ENCODE results near the gene NLGN1.

Gene NLGN1

GRCh38 chr3:173774294-173774693 is 376.8 kb downstream of the NLGN1 start:
- DNase-seq = no peak

DNA sequence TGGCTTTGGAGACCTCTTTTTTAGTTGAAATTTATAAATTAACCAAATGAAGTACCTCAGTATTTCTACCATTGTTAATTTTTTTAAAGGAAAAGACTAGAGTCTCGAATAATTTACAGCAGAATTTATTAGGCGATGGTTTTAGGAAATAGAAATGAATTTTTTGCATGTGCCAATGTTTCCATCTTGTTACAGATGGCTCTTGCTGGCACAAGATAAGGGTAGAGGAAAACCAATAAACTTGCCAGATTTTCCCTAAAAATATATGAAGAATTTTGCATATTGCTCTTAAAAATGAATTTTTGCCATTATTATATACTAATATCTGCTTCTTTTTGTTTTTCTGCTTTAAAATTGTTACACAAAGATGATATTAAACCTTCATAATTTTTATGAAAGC is 380.7 kb downstream of the NLGN1 start:
- no peak for DNase-seq

DNA sequence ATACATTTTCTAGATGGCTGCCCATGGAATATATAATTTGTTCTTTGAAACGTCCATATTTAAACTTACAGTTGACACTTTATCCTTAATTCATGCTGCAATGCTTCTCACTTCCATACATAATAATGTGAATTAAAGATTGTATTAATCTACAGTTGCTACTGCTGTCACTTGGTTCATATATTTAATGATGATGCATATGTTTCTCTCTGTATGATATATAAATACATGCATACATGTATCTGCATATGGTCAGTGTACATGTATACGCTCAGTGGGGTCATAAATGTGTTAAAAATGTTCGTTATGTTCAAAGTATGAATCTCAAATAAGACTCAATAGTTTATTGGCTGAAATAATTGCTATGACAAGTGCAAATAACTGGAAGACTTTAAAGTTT is 382.5 kb downstream of the NLGN1 start:
- no peak for DNase-seq

DNA sequence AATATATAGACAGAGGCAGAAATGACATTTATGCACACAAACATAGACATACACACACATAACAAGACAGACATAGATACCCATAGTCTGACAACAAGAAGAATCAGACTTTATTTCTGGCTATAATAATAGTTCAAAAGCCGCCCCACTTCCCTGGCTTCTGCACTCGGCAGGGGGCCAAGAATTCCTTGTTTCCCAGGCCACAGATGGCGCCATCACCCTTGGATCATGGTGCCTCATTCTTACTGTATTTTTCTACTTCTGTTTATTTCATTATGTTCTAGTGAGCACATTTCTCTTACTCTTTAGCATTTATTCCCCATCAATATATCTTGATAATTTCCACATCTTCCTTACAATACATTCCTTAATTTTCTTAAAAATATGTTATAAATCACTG is 387.5 kb downstream of the NLGN1 start:
- DNase-seq = no peak

GRCh38 chr3:173789530-173790162 is 392.1 kb downstream of the NLGN1 start:
- no peak for DNase-seq

DNA sequence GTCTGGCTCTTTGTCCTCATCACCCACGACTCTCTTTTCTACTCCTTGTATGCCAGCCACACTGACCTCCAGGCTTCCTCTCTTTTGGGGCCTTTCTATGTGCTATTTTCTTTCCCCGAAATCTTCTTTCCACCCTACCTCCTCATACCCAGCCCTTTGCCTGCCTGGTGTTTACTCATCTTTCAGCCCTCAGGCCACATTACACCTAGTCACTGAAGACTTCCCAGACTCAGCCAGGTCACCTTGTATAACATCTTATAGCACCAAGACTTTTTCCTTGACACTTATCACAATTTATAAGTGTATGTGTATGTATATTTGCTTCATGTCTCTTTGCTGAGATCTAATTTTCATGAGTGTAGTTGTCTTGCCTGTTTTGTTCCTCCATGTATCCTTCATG is 396.4 kb downstream of the NLGN1 start:
- DNase-seq = no peak

GRCh38 chr3:173796405-173796804 is 398.9 kb downstream of the NLGN1 start:
- no peak for DNase-seq

- DNase-seq = no peak
These were observed 399.3 kb downstream of the NLGN1 start for GRCh38 chr3:173796890-173797289.

DNA sequence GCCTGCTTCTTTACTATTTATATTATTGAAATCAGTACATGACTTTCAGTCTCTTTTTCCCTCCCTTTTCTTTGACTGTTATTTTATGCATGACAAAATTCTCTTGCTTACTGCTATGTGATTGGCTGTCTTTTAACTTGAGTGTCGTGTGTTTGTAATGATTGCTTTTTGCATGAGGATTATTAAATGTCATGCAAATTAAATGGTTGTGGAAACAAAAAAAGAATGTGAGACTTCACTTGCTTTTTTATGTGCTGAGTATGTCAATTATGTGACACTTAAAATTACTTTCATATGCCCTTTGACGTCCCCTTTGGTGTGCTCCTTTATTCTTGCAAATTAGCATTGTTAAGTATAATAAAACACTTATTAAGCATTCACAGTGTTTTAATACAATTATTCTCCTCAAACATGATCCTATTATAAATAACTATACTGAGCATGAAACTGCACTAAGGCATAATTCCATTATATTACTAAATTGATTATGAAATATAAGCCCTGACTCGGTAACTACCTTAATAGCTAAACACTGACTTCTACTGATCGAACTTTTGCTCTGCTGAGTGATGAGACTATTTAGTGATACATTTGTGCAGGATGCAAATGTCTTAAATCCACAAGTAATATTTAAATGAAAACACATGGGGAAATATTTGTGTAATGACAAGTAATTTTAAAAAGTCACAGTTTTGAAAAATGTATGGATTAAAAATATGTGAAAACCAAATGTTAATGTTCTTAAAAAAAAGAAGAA is 401.7 kb downstream of the NLGN1 start:
- DNase-seq = no peak

GRCh38 chr3:173800154-173800553 is 402.6 kb downstream of the NLGN1 start:
- DNase-seq = no peak

- no peak for DNase-seq
These were observed 417.3 kb downstream of the NLGN1 start for GRCh38 chr3:173814809-173815208.

DNA sequence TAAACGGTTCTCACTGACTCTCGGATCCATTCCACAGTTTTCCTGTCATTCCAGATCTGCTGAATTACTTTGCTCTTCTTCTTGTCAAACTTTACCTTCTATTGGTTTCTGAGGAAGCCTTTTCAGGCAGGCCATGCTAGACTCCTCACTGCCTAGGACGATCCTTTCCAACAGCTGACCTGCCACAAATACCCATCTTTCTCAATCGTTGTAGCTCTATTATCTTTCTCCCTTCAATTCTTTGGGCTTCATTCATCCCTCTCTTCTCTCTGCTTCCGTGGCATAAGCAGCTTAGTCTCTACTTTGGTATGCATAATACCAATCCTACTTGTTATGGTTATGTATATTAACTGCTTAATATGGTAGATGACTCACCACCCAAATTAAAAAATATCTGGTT is 421.8 kb downstream of the NLGN1 start:
- no peak for DNase-seq

DNA sequence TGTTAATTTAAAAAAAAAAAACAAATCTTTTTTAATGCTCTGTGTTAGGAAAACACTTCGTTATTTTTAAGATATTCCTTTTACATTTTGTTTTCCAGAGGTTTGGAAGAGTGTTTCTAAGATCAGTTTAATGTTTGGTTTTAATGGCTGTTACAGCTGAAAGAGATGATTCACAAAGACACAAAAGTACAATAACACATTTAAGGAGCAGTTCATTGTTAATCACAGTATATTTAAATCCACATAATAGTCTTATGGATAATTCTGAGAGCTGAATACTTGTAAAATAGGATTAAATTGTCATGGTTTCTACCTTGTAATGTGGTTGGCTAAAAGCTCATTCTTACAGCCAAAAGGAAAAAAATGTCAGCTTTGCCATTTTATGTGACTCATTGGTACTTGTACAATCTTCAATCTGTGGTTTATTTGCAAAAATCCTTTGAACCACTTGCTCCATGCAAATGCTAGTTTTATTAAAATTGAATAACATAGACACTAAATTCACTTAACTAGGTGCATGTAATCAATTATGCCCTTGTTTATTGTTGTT is 426.4 kb downstream of the NLGN1 start:
- DNase-seq = no peak

DNA sequence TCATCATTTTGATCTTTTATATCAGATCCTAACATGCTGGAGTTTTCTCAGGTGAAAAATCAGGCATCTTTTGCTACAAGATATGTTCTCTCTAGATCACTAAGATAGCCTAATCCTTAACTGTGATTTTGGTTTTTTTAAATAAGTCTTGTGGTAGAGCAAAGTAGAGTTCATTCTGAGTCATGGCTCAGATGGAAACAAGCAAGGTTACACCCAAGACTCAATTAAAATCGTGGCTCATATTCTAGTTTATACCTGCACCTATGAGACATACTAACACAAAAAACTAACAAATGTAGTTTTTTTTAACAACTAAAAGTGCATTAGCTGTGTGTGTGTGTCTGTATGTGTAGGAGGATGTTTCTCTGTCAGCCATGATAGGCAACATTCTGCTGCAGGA is 428.2 kb downstream of the NLGN1 start:
- no peak for DNase-seq

GRCh38 chr3:173826416-173826815 is 428.9 kb downstream of the NLGN1 start:
- DNase-seq = no peak

DNA sequence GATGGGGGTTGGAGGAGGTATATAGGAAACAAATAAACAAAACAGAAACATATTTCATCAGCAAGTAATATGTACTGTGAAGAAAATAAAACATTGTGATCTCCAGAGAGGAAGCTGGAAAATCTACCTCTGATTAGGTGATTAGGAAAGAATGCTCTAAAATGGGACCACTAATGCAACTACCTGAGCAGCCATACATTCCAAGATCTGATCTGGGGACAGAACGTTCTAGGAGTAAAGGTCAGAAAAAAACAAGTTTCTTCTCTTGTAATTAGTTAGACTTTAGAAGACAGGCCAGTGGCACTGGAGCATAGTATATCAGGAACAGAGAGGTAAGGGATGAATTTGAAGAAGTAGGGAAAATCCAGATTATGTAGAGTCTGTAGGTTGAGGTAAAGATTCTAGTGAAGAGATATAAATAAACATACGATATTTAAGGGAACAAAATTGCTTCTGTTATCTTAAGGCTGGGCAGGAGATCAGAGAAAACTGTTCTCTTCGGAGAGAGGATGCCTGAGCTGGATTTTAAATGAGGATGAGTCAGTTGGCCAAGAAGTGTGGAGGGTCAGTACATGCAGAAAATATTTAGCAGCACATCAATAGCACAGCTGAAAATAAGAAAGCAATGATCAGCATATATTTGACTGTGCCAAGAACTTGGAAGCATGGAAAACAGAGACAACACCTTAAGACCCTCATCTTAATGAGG is 429.5 kb downstream of the NLGN1 start:
- no peak for DNase-seq

DNA sequence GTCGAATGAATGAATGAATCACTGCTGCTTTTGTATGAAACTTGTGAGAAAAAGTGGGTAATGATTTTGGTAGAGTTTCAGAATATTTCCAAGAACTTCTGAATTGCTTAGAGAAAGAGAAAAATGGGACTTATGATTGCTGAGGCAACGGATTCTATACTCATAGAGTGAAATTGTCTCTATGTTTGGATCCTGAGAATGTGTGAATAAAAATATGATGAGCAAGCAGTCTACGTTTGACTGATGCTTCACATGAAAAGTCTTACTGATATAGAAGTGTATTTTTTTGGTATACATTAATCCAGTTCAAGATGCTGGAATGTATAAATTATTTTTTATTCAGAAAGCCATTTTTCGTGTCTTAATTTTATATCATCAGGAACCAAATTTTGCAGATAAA is 441.1 kb downstream of the NLGN1 start:
- no peak for DNase-seq

- no peak for DNase-seq
These were observed 442.3 kb downstream of the NLGN1 start for GRCh38 chr3:173839859-173840258.

GRCh38 chr3:173841334-173841733 is 443.8 kb downstream of the NLGN1 start:
- no peak for DNase-seq

- no peak for DNase-seq
These were observed 445.5 kb downstream of the NLGN1 start for GRCh38 chr3:173843060-173843459.

DNA sequence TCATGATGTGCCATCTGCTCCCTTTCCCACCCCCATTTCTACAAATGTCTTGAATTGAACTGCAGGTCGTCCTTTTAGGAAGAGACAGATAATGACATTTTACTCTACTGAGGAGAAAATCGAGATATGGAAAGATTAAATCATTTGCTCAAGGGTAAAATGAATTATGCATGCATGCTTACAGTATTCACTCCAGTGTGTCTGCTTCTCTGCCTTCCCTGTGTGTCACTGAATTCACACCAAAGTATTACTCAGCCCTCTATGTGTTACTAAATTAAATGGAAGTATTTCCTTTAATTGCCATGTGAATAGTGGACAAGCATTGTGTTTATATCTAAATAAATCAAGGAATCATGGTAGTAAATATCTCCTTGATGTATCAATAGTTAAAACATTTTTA is 449.0 kb downstream of the NLGN1 start:
- no peak for DNase-seq

DNA sequence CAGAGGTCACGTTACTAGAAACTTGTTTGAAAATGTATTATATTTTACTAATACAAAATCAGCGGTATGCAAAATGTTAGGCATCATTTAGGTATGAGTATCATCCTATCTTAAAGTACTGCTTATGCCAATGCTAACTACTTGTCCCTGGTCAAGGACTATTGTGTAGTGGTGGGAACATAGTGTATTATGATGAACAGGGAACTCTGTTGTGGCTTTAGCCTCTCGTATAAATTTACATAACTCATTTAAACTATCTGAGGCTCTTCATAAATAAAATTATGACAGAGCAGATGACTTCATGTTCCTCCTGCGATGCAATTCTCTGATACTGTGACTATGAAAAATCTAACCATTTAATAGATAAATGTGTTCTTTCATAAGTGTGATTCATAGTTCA is 451.9 kb downstream of the NLGN1 start:
- DNase-seq = no peak

- DNase-seq = no peak
These were observed 459.6 kb downstream of the NLGN1 start for GRCh38 chr3:173857154-173857553.

- DNase-seq = no peak
These were observed 465.2 kb downstream of the NLGN1 start for GRCh38 chr3:173862701-173863100.
